Stimulated activated CD4-positive, alpha-beta T cell treated with anti-CD3 and anti-CD28 coated beads, Interleukin-2, amount 100 ng/mL, for 24 hours (primary cell): ENCODE measurements around the gene GATAD2A.
A peak's percentile ranks its signal among the peaks of the same experiment; 100 is the strongest.
"Not testable (repeated sequence)": the region's sequence is repeated elsewhere in the genome, so short reads cannot be mapped to it uniquely, and the experiment has no call there.

ENCODE experiments used
- DNase-seq, 2 donors: peaks; one replicate each; pipeline ENCODE4 v3.0.0-alpha.2; 2020

Gene GATAD2A

GRCh38 chr19:19447536-19448237 is 42.2 kb downstream of the GATAD2A start:
- peak in 1 of 2 donors; percentile 35 for DNase-seq

- no peak for DNase-seq
These were observed 42.7 kb downstream of the GATAD2A start for GRCh38 chr19:19448238-19448544.

- DNase-seq, result peak; percentile 37 to 43
These were observed 46.2 kb downstream of the GATAD2A start for GRCh38 chr19:19451429-19452242.

- no peak for DNase-seq
These were observed 47.0 kb downstream of the GATAD2A start for GRCh38 chr19:19452243-19453124.

GRCh38 chr19:19453125-19453454 is 47.6 kb downstream of the GATAD2A start:
- no peak for DNase-seq

GRCh38 chr19:19455166-19455919 is 49.9 kb downstream of the GATAD2A start:
- not testable (repeated sequence) for DNase-seq

GRCh38 chr19:19457671-19458070 is 52.2 kb downstream of the GATAD2A start:
- no peak for DNase-seq

- DNase-seq, result no peak
These were observed 52.8 kb downstream of the GATAD2A start for GRCh38 chr19:19458110-19458816.

GRCh38 chr19:19459073-19459472 is 53.6 kb downstream of the GATAD2A start:
- DNase-seq, result no peak

- DNase-seq, result peak; percentile 69 to 70
These were observed 54.3 kb downstream of the GATAD2A start for GRCh38 chr19:19459707-19460251.

GRCh38 chr19:19460258-19460731 is 54.8 kb downstream of the GATAD2A start:
- peak in 1 of 2 donors; percentile 47 for DNase-seq

- peak; percentile 66 to 76 for DNase-seq
These were observed 55.3 kb downstream of the GATAD2A start for GRCh38 chr19:19460761-19461265.

- no peak for DNase-seq
These were observed 55.8 kb downstream of the GATAD2A start for GRCh38 chr19:19461306-19461670.

GRCh38 chr19:19461671-19462622 is 56.5 kb downstream of the GATAD2A start:
- DNase-seq, result peak in 1 of 2 donors; percentile 29

- DNase-seq, result no peak
These were observed 58.1 kb downstream of the GATAD2A start for GRCh38 chr19:19463348-19464117.

GRCh38 chr19:19464339-19465098 is 59.0 kb downstream of the GATAD2A start:
- DNase-seq, result no peak

- no peak for DNase-seq
These were observed 60.1 kb downstream of the GATAD2A start for GRCh38 chr19:19465436-19466070.

- DNase-seq, result no peak
These were observed 60.7 kb downstream of the GATAD2A start for GRCh38 chr19:19466201-19466600.
